ENCODE results near the gene TFCP2L1. TPM values are rescaled to one million over a fixed set of nuclear protein-coding genes. Genes with fewer than 3 reads are reported as not detected.
A peak's percentile ranks its signal among the peaks of the same experiment; 100 is the strongest.

TFCP2L1 gene
- total and polyA plus RNA-seq, 7 donors: 0.14 to 1.8 (median 0.53) TPM

GRCh38 chr2:121297217-121297830 lies 12.3 kb upstream of the TFCP2L1 start:
- intact Hi-C loops (cut with DNase I): loop anchor here in 1 of 2 donors (5.0 kb wide), 1 partner anchor 200 kb away; no protein-coding TSS in a partner anchor
- H3K27me3 ChIP-seq (ENCODE audit: insufficient read depth in 3 of 3, low read length in 2 of 3): peaks cover 0 to 4% (median 0%) of the 10 kb centered on the region in 3 donors
- 45 to 47% (median 45%) methylated on average over 9 of the region's 9 CpGs for WGBS, 3 donors

GRCh38 chr2:121295911-121296650 lies 11.1 kb upstream of the TFCP2L1 start:
- Histone ChIP-seq H3K4me3 (no peak overlapping the region), H3K27me3 (ENCODE audit: insufficient read depth in 3 of 3, low read length in 2 of 3) (no peaks in the 10 kb centered on the region), H3K4me1 (no peaks in the 10 kb centered on the region), H3K9me3 (no peaks in the 10 kb centered on the region), H3K27ac (no peak overlapping the region), H3K36me3 (ENCODE audit: insufficient read depth in 1 of 2, low read depth in 1 of 2) (no peaks in the 10 kb centered on the region)
- intact Hi-C loops (cut with DNase I): loop anchor here in 1 of 2 donors (5.0 kb wide), 1 partner anchor 199 kb away; no protein-coding TSS in a partner anchor
- WGBS, 3 donors: 85 to 86% (median 85%) methylated on average over 7 of the region's 7 CpGs
- TF ChIP-seq, protein P1, sequence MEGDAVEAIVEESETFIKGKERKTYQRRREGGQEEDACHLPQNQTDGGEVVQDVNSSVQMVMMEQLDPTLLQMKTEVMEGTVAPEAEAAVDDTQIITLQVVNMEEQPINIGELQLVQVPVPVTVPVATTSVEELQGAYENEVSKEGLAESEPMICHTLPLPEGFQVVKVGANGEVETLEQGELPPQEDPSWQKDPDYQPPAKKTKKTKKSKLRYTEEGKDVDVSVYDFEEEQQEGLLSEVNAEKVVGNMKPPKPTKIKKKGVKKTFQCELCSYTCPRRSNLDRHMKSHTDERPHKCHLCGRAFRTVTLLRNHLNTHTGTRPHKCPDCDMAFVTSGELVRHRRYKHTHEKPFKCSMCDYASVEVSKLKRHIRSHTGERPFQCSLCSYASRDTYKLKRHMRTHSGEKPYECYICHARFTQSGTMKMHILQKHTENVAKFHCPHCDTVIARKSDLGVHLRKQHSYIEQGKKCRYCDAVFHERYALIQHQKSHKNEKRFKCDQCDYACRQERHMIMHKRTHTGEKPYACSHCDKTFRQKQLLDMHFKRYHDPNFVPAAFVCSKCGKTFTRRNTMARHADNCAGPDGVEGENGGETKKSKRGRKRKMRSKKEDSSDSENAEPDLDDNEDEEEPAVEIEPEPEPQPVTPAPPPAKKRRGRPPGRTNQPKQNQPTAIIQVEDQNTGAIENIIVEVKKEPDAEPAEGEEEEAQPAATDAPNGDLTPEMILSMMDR (IDR thresholded peaks at IDR 0.05): no peak
- no peak for DNase-seq
- ATAC-seq: no peak

More at GRCh38 chr2:121297217-121297830, 12.3 kb upstream of the TFCP2L1 start:
- H3K27ac ChIP-seq: no peak overlapping the region
- H3K36me3 ChIP-seq (ENCODE audit: insufficient read depth in 1 of 2, low read depth in 1 of 2): no peaks in the 10 kb centered on the region
- H3K9me3 ChIP-seq: no peaks in the 10 kb centered on the region
- DNase-seq: no peak
- no peaks in the 10 kb centered on the region for H3K4me1 ChIP-seq
- no peak overlapping the region for H3K4me3 ChIP-seq
- TF ChIP-seq, protein P1 (IDR thresholded peaks at IDR 0.05): peak; percentile 43
- ATAC-seq: peak in 3 of 4 donors; percentile 68 to 80 (median 72)

- WGBS, 3 donors: 79 to 85% (median 84%) methylated on average over 9 of the region's 9 CpGs
- DNase-seq (no peak), ATAC-seq (no peak)
- TF ChIP-seq, protein P1 (IDR thresholded peaks at IDR 0.05): no peak
- no peak overlapping the region for H3K27ac ChIP-seq
- H3K9me3 ChIP-seq: no peaks in the 10 kb centered on the region
- no peaks in the 10 kb centered on the region for H3K36me3 ChIP-seq (ENCODE audit: insufficient read depth in 1 of 2, low read depth in 1 of 2)
- H3K27me3 ChIP-seq (ENCODE audit: insufficient read depth in 3 of 3, low read length in 2 of 3): no peaks in the 10 kb centered on the region
- no peak overlapping the region for H3K4me3 ChIP-seq
- intact Hi-C loops (cut with DNase I): loop anchor here in 1 of 2 donors (5.0 kb wide), 1 partner anchor 198 kb away; no protein-coding TSS in a partner anchor
- no peaks in the 10 kb centered on the region for H3K4me1 ChIP-seq
Measured at GRCh38 chr2:121294881-121295840, 10.2 kb upstream of the TFCP2L1 start.

- DNase-seq (no peak), ATAC-seq (no peak)
- H3K4me3 ChIP-seq: no peak overlapping the region
- WGBS, 3 donors: 75 to 79% (median 76%) methylated on average over 14 of the region's 14 CpGs
- no peaks in the 10 kb centered on the region for H3K36me3 ChIP-seq (ENCODE audit: insufficient read depth in 1 of 2, low read depth in 1 of 2)
- intact Hi-C loops (cut with DNase I): no loop called here
- no peaks in the 10 kb centered on the region for H3K27me3 ChIP-seq (ENCODE audit: insufficient read depth in 3 of 3, low read length in 2 of 3)
- H3K4me1 ChIP-seq: no peaks in the 10 kb centered on the region
- H3K9me3 ChIP-seq: no peaks in the 10 kb centered on the region
- H3K27ac ChIP-seq: no peak overlapping the region
- TF ChIP-seq, protein P1 (IDR thresholded peaks at IDR 0.05): no peak
Measured at GRCh38 chr2:121293450-121294325, 8.7 kb upstream of the TFCP2L1 start.

Measured in psoas muscle (tissue), 8 donors.